Measurements from ENCODE around the gene MRPL22. TPM values are rescaled to one million over a fixed set of nuclear protein-coding genes. Genes with fewer than 3 reads are reported as not detected.

MRPL22 gene
- polyA plus RNA-seq, 3 donors = 11.6 to 66.1 (median 56.7) TPM

DNA sequence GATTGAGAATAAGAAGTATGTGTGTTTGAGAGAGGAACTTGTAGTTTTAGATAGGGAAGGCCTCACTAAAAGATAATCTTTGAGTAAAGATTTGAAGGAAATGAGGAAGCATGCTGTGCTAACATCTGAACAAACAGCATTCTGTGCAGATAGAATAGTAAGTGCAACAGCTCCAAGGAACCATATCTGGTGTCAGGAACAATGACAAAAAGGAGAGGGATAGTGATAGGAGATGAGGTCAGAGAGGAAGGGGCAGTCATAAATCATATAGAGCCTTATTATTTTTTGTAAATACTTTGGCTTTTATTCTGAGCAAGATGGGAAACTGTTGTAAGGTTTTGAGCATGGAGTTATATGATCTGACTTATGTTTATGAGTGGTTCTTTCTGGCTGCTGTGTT lies 3.8 kb downstream of the MRPL22 start:
- peak overlapping the region in 1 of 2 donors; percentile 7 for H3K27ac ChIP-seq (ENCODE audit: low read depth in 1 of 2, low read length in 2 of 2)
- no peak overlapping the region for H2AFZ ChIP-seq (ENCODE audit: insufficient read depth, low read depth, low read length, poor library complexity, severe bottlenecking)
- intact Hi-C loops (cut with micrococcal nuclease) = loop anchor here in 1 of 2 donors (5.0 kb wide), 1 partner anchor 87 kb away; the partner anchor contains the start of gene CNOT8
- Mint-ChIP-seq H3K27me3 (ENCODE audit: low read depth in 3 of 3) (no peaks in the 10 kb centered on the region), H3K36me3 (peaks cover 3 to 9% of the 10 kb centered on the region in 2 donors), H3K27ac (no peak overlapping the region), H3K4me1 (peaks cover 19% of the 10 kb centered on the region), H3K4me3 (no peak overlapping the region), H3K9me3 (no peaks in the 10 kb centered on the region)
- peaks cover 2 to 22% of the 10 kb centered on the region in 2 donors for H3K36me3 ChIP-seq (replicated peaks in 1 of 2; ENCODE audit: control insufficient read depth in 1 of 2, insufficient read depth in 2 of 2, low read length in 2 of 2)
- TF ChIP-seq CTCF (IDR thresholded peaks at IDR 0.05) = no peak
- peaks cover 12 to 15% of the 10 kb centered on the region in 2 donors for H3K4me1 ChIP-seq (ENCODE audit: control insufficient read depth in 1 of 2, insufficient read depth in 2 of 2, low read length in 2 of 2)
- H3K79me2 ChIP-seq (ENCODE audit: insufficient read depth, low read length) = peaks cover 82% of the 10 kb centered on the region
- no peaks in the 10 kb centered on the region for H3K27me3 ChIP-seq (ENCODE audit: control insufficient read depth in 2 of 2, insufficient read depth in 2 of 2, low read length in 2 of 2)
- no peaks in the 10 kb centered on the region for H3K9me3 ChIP-seq (replicated peaks in 1 of 2; ENCODE audit: control insufficient read depth in 1 of 2, insufficient read depth in 1 of 2, low read length in 2 of 2)
- H3K9ac ChIP-seq (ENCODE audit: insufficient read depth, low read length, poor library complexity, severe bottlenecking) = no peak overlapping the region
- no peak overlapping the region for H3K4me2 ChIP-seq (replicated peaks; ENCODE audit: extremely low read depth, low read length, poor library complexity, severe bottlenecking)
- no peak for DNase-seq
- no peak overlapping the region for H3K4me3 ChIP-seq (replicated peaks in 1 of 3; ENCODE audit: low read depth in 2 of 3, low read length in 3 of 3)
- peaks cover 55% of the 10 kb centered on the region for H4K20me1 ChIP-seq (ENCODE audit: insufficient read depth, low read length)

DNA sequence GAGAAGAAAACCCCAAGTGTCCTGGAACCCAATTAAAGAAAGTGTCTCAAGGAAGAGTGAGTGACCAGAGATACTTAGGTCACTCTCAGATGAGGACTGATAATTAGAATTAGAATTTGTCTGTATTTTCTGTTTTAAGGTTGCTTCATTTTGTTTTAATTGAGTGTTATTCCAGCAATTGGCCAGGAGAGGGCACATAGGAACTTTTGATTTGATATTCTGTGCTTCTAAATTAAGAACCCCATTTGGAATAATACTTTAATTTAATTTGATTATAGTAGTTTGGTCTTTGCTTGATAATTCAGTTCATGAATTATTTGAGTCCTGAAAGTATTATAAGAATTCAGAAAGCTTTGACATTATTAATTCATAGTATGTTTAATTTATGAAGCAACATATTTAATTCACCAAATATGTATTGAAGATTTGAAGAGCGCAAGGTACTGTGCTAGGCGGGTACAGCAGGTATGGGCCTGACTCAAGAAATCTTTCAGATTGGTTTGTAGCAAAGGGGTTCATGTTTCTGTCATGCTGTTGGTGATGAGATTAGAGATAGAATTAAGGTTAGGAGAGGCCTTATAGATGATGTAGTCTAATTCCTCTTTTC lies 4.9 kb downstream of the MRPL22 start:
- Mint-ChIP-seq H3K4me3 (no peak overlapping the region), H3K36me3 (peaks cover 9 to 14% of the 10 kb centered on the region in 2 donors), H3K9me3 (no peaks in the 10 kb centered on the region), H3K27ac (no peak overlapping the region), H3K27me3 (ENCODE audit: low read depth in 3 of 3) (no peaks in the 10 kb centered on the region), H3K4me1 (peaks cover 22% of the 10 kb centered on the region)
- Histone ChIP-seq H3K9ac (ENCODE audit: insufficient read depth, low read length, poor library complexity, severe bottlenecking) (no peak overlapping the region), H3K27ac (ENCODE audit: low read depth in 1 of 2, low read length in 2 of 2) (peak overlapping the region in 1 of 2 donors; percentile 7), H4K20me1 (ENCODE audit: insufficient read depth, low read length) (peaks cover 64% of the 10 kb centered on the region), H3K4me3 (replicated peaks in 1 of 3; ENCODE audit: low read depth in 2 of 3, low read length in 3 of 3) (no peak overlapping the region), H3K36me3 (replicated peaks in 1 of 2; ENCODE audit: control insufficient read depth in 1 of 2, insufficient read depth in 2 of 2, low read length in 2 of 2) (peaks cover 3 to 33% of the 10 kb centered on the region in 2 donors), H3K9me3 (replicated peaks in 1 of 2; ENCODE audit: control insufficient read depth in 1 of 2, insufficient read depth in 1 of 2, low read length in 2 of 2) (no peaks in the 10 kb centered on the region), H3K4me2 (replicated peaks; ENCODE audit: extremely low read depth, low read length, poor library complexity, severe bottlenecking) (no peak overlapping the region), H2AFZ (ENCODE audit: insufficient read depth, low read depth, low read length, poor library complexity, severe bottlenecking) (no peak overlapping the region), H3K4me1 (ENCODE audit: control insufficient read depth in 1 of 2, insufficient read depth in 2 of 2, low read length in 2 of 2) (peaks cover 7 to 9% of the 10 kb centered on the region in 2 donors), H3K27me3 (ENCODE audit: control insufficient read depth in 2 of 2, insufficient read depth in 2 of 2, low read length in 2 of 2) (no peaks in the 10 kb centered on the region), H3K79me2 (ENCODE audit: insufficient read depth, low read length) (peaks cover 83% of the 10 kb centered on the region)
- peak in 2 of 3 donors; percentile 6 to 17 for DNase-seq
- intact Hi-C loops (cut with micrococcal nuclease) = no loop called here
- peak; percentile 81 for TF ChIP-seq CTCF (IDR thresholded peaks at IDR 0.05)
- WGBS (ENCODE audit: insufficient coverage) = 100% methylated on average over 2 of the region's 2 CpGs
